Measurements from ENCODE around the gene MYOM3.

Gene MYOM3

DNA sequence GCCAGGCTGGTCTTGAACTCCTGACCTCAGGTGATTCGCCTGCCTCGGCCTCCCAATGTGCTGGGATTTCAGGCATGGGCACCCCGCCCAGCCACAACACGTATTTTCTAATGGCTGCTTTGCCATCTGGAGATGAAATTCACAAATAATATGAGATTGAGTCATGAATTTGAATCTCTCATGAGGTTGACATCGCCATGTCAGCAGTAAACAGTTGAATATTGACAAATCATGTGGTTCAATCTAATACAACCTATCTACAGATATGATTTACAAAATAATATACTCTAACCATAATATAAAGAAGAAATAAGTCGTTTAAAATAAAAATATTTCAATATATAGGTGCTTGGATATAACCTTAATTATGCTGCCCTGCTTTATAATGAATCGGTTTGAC lies 42.1 kb downstream of the MYOM3 start:
- TF ChIP-seq CREB1 (IDR thresholded peaks at IDR 0.05; ENCODE audit: low read depth) (no peak), EP300 (IDR thresholded peaks at IDR 0.05; ENCODE audit: borderline replicate concordance) (no peak), EGR1 (IDR thresholded peaks at IDR 0.05) (no peak), CEBPB (IDR thresholded peaks at IDR 0.05) (no peak), TEAD4 (IDR thresholded peaks at IDR 0.05) (no peak), NFIC (IDR thresholded peaks at IDR 0.05) (no peak), FOXM1 (IDR thresholded peaks at IDR 0.05; ENCODE audit: borderline replicate concordance, low read depth) (no peak), YY1 (IDR thresholded peaks at IDR 0.05; ENCODE audit: low read depth) (no peak), RAD21 (IDR thresholded peaks at IDR 0.05; ENCODE audit: low read depth) (no peak)
- TF ChIP-seq, protein P1, sequence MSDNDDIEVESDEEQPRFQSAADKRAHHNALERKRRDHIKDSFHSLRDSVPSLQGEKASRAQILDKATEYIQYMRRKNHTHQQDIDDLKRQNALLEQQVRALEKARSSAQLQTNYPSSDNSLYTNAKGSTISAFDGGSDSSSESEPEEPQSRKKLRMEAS (IDR thresholded peaks at IDR 0.05) = no peak
- TF ChIP-seq, protein P2, sequence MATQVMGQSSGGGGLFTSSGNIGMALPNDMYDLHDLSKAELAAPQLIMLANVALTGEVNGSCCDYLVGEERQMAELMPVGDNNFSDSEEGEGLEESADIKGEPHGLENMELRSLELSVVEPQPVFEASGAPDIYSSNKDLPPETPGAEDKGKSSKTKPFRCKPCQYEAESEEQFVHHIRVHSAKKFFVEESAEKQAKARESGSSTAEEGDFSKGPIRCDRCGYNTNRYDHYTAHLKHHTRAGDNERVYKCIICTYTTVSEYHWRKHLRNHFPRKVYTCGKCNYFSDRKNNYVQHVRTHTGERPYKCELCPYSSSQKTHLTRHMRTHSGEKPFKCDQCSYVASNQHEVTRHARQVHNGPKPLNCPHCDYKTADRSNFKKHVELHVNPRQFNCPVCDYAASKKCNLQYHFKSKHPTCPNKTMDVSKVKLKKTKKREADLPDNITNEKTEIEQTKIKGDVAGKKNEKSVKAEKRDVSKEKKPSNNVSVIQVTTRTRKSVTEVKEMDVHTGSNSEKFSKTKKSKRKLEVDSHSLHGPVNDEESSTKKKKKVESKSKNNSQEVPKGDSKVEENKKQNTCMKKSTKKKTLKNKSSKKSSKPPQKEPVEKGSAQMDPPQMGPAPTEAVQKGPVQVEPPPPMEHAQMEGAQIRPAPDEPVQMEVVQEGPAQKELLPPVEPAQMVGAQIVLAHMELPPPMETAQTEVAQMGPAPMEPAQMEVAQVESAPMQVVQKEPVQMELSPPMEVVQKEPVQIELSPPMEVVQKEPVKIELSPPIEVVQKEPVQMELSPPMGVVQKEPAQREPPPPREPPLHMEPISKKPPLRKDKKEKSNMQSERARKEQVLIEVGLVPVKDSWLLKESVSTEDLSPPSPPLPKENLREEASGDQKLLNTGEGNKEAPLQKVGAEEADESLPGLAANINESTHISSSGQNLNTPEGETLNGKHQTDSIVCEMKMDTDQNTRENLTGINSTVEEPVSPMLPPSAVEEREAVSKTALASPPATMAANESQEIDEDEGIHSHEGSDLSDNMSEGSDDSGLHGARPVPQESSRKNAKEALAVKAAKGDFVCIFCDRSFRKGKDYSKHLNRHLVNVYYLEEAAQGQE (IDR thresholded peaks at IDR 0.05; ENCODE audit: low read depth) = no peak
- TF ChIP-seq, protein P3, sequence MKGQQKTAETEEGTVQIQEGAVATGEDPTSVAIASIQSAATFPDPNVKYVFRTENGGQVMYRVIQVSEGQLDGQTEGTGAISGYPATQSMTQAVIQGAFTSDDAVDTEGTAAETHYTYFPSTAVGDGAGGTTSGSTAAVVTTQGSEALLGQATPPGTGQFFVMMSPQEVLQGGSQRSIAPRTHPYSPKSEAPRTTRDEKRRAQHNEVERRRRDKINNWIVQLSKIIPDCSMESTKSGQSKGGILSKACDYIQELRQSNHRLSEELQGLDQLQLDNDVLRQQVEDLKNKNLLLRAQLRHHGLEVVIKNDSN (IDR thresholded peaks at IDR 0.05) = no peak

DNA sequence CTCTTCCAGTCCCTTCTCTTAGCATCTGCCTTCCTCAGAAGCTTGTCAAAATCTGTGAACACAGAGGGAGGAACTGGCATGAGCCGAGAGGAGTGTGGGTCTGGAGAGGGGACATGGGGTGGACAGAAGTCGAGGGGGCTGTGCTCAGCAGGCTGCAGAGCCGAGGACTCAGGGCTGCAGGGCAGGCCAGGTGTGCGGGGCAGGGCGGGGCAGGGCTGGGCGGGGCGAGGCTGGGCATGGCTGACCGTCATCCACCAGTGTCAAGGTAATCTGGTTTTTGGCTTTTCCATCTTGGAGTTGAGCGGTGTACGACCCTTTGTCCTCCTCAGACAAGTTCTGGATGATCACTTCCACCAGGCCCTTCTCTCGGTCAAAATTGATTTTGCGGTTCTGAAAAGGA lies 44.0 kb downstream of the MYOM3 start:
- TF ChIP-seq CREB1 (IDR thresholded peaks at IDR 0.05; ENCODE audit: low read depth) = no peak
- TF ChIP-seq EP300 (IDR thresholded peaks at IDR 0.05; ENCODE audit: borderline replicate concordance) = no peak
- TF ChIP-seq CEBPB (IDR thresholded peaks at IDR 0.05) = no peak
- TF ChIP-seq YY1 (IDR thresholded peaks at IDR 0.05; ENCODE audit: low read depth) = no peak
- no peak for TF ChIP-seq FOXM1 (IDR thresholded peaks at IDR 0.05; ENCODE audit: borderline replicate concordance, low read depth)
- TF ChIP-seq ZBTB7A (IDR thresholded peaks at IDR 0.05; ENCODE audit: low read depth) = no peak
- TF ChIP-seq TCF12 (IDR thresholded peaks at IDR 0.05; ENCODE audit: low read depth) = no peak

DNA sequence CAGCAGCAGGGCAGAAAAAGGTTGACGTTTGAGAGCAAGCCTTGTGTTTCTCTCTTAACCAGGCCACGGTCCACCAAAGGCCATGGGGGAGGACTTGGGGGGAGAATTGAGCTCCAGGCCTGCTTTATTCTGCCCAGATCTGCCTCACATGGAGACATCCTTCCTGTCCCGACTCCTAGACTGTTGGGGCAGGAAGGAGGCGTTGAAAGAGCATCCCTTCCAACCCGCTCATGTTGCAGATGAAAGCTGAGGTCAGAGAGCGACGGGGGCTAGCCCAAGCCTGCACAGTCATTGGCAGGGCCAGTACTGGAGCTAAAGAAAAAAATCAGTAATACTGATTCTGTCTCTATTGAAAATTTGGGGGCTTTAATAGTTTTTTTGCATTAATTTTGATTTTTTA lies 46.6 kb downstream of the MYOM3 start:
- TF ChIP-seq EGR1 (IDR thresholded peaks at IDR 0.05) (no peak), EP300 (IDR thresholded peaks at IDR 0.05; ENCODE audit: borderline replicate concordance) (no peak), CREB1 (IDR thresholded peaks at IDR 0.05; ENCODE audit: low read depth) (no peak), ZBTB7A (IDR thresholded peaks at IDR 0.05; ENCODE audit: low read depth) (no peak), TCF12 (IDR thresholded peaks at IDR 0.05; ENCODE audit: low read depth) (no peak), TAF1 (IDR thresholded peaks at IDR 0.05; ENCODE audit: low read depth) (no peak), YY1 (IDR thresholded peaks at IDR 0.05; ENCODE audit: low read depth) (no peak)
- TF ChIP-seq, protein P2 (IDR thresholded peaks at IDR 0.05; ENCODE audit: low read depth) = no peak
- TF ChIP-seq, protein P3 (IDR thresholded peaks at IDR 0.05) = no peak

DNA sequence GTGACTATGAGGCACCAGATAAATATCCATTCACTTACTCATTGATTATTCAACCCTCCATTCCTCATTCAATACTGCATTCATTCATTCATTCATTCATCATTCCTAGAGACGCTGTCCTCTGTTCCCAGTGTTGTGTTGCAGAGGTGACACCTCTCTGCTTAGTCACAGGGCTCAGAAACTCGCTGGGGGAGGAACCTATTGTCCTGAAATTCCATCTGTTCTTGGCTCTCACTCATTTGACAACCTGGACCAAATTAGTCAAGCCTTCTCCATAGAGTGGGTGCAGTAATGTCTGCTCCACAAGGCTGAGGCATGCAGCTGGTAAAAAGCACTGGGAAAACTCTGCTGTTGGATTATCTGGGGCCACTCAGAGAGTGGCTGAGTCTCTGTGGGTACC lies 49.7 kb downstream of the MYOM3 start:
- TF ChIP-seq CEBPB (IDR thresholded peaks at IDR 0.05) (no peak), TAF1 (IDR thresholded peaks at IDR 0.05; ENCODE audit: low read depth) (no peak), FOXM1 (IDR thresholded peaks at IDR 0.05; ENCODE audit: borderline replicate concordance, low read depth) (no peak), NFIC (IDR thresholded peaks at IDR 0.05) (no peak), EP300 (IDR thresholded peaks at IDR 0.05; ENCODE audit: borderline replicate concordance) (no peak), YY1 (IDR thresholded peaks at IDR 0.05; ENCODE audit: low read depth) (no peak)

DNA sequence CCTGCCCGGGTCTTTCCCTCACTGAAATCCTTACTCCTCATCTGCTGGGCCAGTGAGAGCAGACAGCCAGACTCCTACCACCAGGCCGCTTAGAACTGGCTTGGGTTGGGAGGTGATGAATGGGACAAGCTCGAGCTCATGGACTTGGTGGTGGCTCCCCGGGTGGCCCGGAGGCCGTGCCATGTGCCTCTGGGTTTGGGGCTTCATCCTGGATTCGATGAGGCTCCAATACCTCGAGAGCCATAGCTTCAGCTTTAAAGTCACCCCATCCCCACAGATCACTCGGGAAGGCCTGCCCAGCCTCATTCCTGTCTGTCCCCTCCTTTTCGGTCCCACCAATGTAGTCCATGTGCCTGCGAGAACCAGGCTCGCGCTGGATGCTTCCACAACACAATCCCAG lies 51.5 kb downstream of the MYOM3 start:
- TF ChIP-seq ZBTB7A (IDR thresholded peaks at IDR 0.05; ENCODE audit: low read depth) (no peak), CEBPB (IDR thresholded peaks at IDR 0.05) (no peak), CREB1 (IDR thresholded peaks at IDR 0.05; ENCODE audit: low read depth) (no peak), TEAD4 (IDR thresholded peaks at IDR 0.05) (no peak), FOXM1 (IDR thresholded peaks at IDR 0.05; ENCODE audit: borderline replicate concordance, low read depth) (no peak), TAF1 (IDR thresholded peaks at IDR 0.05; ENCODE audit: low read depth) (no peak), RAD21 (IDR thresholded peaks at IDR 0.05; ENCODE audit: low read depth) (no peak)
- TF ChIP-seq, protein P3 (IDR thresholded peaks at IDR 0.05) = no peak
- TF ChIP-seq, protein P2 (IDR thresholded peaks at IDR 0.05; ENCODE audit: low read depth) = no peak
- TF ChIP-seq, protein P1 (IDR thresholded peaks at IDR 0.05) = no peak

Data from Ishikawa (cell line).